MM.1S (cell line): ENCODE results near the gene CLIC4.

Source experiments
- EZH2phosphoT487 ChIP-seq: fragments of 300-600 bp; sonication (generic); IDR thresholded peaks from 2 replicates; pipeline ENCODE4 v1.6.1; 2018; ENCODE audit warnings: antibody characterized with exemption, low read length
- TF ChIP-seq, protein P1 (sequence below): fragments of 300-600 bp; sonication (generic); IDR thresholded peaks from 2 replicates; pipeline ENCODE4 v1.5.1; 2016; ENCODE audit warnings: antibody characterized with exemption, low read length, mixed read lengths

DNA sequence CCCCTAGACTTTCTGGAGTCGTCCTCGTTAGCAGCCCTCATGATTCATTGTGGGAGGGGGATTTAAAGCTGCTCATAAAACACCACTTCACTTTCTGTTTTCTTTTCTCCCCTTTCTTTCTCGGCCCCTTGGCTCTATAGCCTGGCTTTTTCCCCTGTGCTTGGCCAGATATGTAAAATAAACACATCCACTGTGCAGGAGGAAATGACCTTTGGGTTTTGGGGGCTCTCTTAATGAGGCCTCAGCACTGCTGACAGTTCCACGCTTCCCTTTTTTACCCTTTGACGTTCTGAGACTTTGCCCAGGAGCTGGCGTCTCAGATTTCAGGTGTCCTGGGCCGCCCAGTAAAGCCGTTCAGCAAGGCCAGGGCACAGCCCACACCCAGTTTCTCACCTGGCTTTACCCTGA, 119.1 kb downstream of the CLIC4 start:
- no peak for TF ChIP-seq EZH2phosphoT487
- TF ChIP-seq, protein P1, sequence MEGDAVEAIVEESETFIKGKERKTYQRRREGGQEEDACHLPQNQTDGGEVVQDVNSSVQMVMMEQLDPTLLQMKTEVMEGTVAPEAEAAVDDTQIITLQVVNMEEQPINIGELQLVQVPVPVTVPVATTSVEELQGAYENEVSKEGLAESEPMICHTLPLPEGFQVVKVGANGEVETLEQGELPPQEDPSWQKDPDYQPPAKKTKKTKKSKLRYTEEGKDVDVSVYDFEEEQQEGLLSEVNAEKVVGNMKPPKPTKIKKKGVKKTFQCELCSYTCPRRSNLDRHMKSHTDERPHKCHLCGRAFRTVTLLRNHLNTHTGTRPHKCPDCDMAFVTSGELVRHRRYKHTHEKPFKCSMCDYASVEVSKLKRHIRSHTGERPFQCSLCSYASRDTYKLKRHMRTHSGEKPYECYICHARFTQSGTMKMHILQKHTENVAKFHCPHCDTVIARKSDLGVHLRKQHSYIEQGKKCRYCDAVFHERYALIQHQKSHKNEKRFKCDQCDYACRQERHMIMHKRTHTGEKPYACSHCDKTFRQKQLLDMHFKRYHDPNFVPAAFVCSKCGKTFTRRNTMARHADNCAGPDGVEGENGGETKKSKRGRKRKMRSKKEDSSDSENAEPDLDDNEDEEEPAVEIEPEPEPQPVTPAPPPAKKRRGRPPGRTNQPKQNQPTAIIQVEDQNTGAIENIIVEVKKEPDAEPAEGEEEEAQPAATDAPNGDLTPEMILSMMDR: no peak
